HepG2 (cell line): ENCODE measurements around the gene ARCN1. TPM values are rescaled to one million over a fixed set of nuclear protein-coding genes. Genes with fewer than 3 reads are reported as not detected.

Experiments
- ATAC-seq: fragments of 200-7000 bp; cut with Tn5 transposase; 3 replicates; pipeline ENCODE4 v1.9.1; 2020; ENCODE audit warnings: mild to moderate bottlenecking, moderate library complexity
- BruUV-seq: library from RNA; stranded (reverse); fragments of 400-500 nt; replicated peaks from 2 replicates; lab custom pipeline; 2021; lab: Mats Ljungman, UMichigan
- CTCF ChIA-PET: fragments of 300-600 bp; formaldehyde crosslinking; extraction: SDS; loops from one replicate; lab custom pipeline; 2021; ENCODE audit warnings: low total read pairs, inconsistent platforms, low intra/inter-chr PET ratio; lab: Yijun Ruan, JAX
- POLR2A ChIA-PET: fragments of 350-600 bp; sonication (Branson Sonifier 250); formaldehyde crosslinking; loops from one replicate; lab custom pipeline; 2020; ENCODE audit warnings: antibody characterized with exemption, inconsistent platforms; lab: Yijun Ruan, JAX
- DNase-seq: peaks from one replicate; pipeline ENCODE4 v3.0.0-alpha.2; 2015; ENCODE audit warnings: low spot score
- FAIRE-seq: peaks from 3 replicates; lab custom pipeline; 2011; peaks lifted over from hg19 to GRCh38; lab: Jason Lieb, UNC
- H2AFZ ChIP-seq: one replicate; pipeline ENCODE4 v1.6.1; 2011; ENCODE audit warnings: low read length, inconsistent platforms
- H3K27ac ChIP-seq: fragments of 300-600 bp; 3 replicates; pipeline ENCODE4 v1.8.0; 2011; ENCODE audit warnings: mixed run types, mild to moderate bottlenecking, mixed read lengths, low read length, inconsistent platforms; ENCODE audit not compliant: insufficient read depth; ENCODE audit errors: extremely low read length
- H3K27me3 ChIP-seq, 2 experiments: fragments of 200-600 bp in 1 of 2; 2 replicates in 1 of 2; 3 replicates in 1 of 2; pipeline versions ENCODE4 v1.6.0 to v1.8.0; 2011; ENCODE audit warnings: low read length in 2 of 2, mild to moderate bottlenecking in 2 of 2, moderate library complexity in 2 of 2, inconsistent platforms in 1 of 2; ENCODE audit not compliant: insufficient read depth in 2 of 2, control insufficient read depth in 1 of 2
- H3K36me3 ChIP-seq, 2 experiments: fragments of 200-600 bp in 1 of 2; replicated peaks in 1 of 2; 2 replicates in 1 of 2; 3 replicates in 1 of 2; pipeline versions ENCODE4 v1.5.1 to v1.8.0; 2011; ENCODE audit warnings: low read length in 2 of 2, inconsistent platforms in 1 of 2; ENCODE audit not compliant: insufficient read depth in 2 of 2, control insufficient read depth in 1 of 2
- H3K4me1 ChIP-seq: 2 replicates; pipeline ENCODE4 v1.5.1; 2012; ENCODE audit warnings: low read length, inconsistent platforms; ENCODE audit not compliant: insufficient read depth
- H3K4me2 ChIP-seq: 2 replicates; pipeline ENCODE4 v1.6.0; 2011; ENCODE audit warnings: low read depth, low read length, inconsistent platforms
- H3K4me3 ChIP-seq, 3 experiments: fragments of 200-600 bp in 1 of 3; sonication (generic), shearing (Covaris generic) in 1 of 3; replicated peaks in 1 of 3; 2 replicates each; pipeline ENCODE4 v1.5.1; 2011 to 2016; ENCODE audit warnings: low read length in 3 of 3, inconsistent platforms in 2 of 3, low read depth in 2 of 3, mild to moderate bottlenecking in 2 of 3, control low read depth in 1 of 3, mixed read lengths in 1 of 3; ENCODE audit not compliant: insufficient read depth in 1 of 3
- H3K79me2 ChIP-seq: one replicate; pipeline ENCODE4 v1.6.1; 2011; ENCODE audit warnings: low read length, inconsistent platforms; ENCODE audit not compliant: insufficient read depth
- H3K9ac ChIP-seq: 2 replicates; pipeline ENCODE4 v1.6.0; 2011; ENCODE audit warnings: mild to moderate bottlenecking, low read depth, low read length, inconsistent platforms; ENCODE audit not compliant: insufficient read depth
- H3K9me3 ChIP-seq: 2 replicates; pipeline ENCODE4 v1.5.1; 2012; ENCODE audit warnings: mild to moderate bottlenecking, low read length
- H4K20me1 ChIP-seq: 2 replicates; pipeline ENCODE4 v1.6.0; 2011; ENCODE audit warnings: inconsistent platforms, mild to moderate bottlenecking, low read length, moderate library complexity; ENCODE audit not compliant: insufficient read depth
- ATRX ChIP-seq: sonication (generic); formaldehyde crosslinking; IDR thresholded peaks from 2 replicates; pipeline ENCODE4 v1.4.0; 2020; ENCODE audit warnings: missing genetic modification reagents, borderline replicate concordance
- HCFC1 ChIP-seq: fragments of 150-350 bp; IDR thresholded peaks from 2 replicates; pipeline ENCODE4 v1.6.1; 2014; ENCODE audit warnings: low read depth, low read length
- JUN ChIP-seq: sonication (generic); formaldehyde crosslinking; IDR thresholded peaks from 2 replicates; pipeline ENCODE4 v1.4.0; 2020; ENCODE audit warnings: mild to moderate bottlenecking, missing genetic modification reagents
- KDM1A ChIP-seq: IDR thresholded peaks from 2 replicates; pipeline ENCODE4 v1.6.1; 2016; ENCODE audit warnings: missing compliant biosample characterization
- MEIS1 ChIP-seq: sonication (generic); formaldehyde crosslinking; IDR thresholded peaks from 2 replicates; pipeline ENCODE4 v1.9.0; 2021; ENCODE audit warnings: mild to moderate bottlenecking, missing genetic modification reagents, moderate library complexity, borderline replicate concordance
- NCOA2 ChIP-seq: sonication (generic); formaldehyde crosslinking; IDR thresholded peaks from 2 replicates; pipeline ENCODE4 v1.8.0; 2022; ENCODE audit warnings: inconsistent platforms
- PATZ1 ChIP-seq: sonication (generic); formaldehyde crosslinking; IDR thresholded peaks from 2 replicates; pipeline ENCODE4 v1.4.0; 2020; ENCODE audit warnings: missing genetic modification reagents
- RFXAP ChIP-seq: sonication (generic); formaldehyde crosslinking; IDR thresholded peaks from 2 replicates; pipeline ENCODE4 v1.4.0; 2020; ENCODE audit warnings: missing genetic modification reagents, borderline replicate concordance
- YEATS4 ChIP-seq: sonication (generic); formaldehyde crosslinking; IDR thresholded peaks from 2 replicates; pipeline ENCODE4 v1.4.0; 2020; ENCODE audit warnings: missing genetic modification reagents, borderline replicate concordance
- ZBTB1 ChIP-seq: sonication (generic); formaldehyde crosslinking; IDR thresholded peaks from 2 replicates; pipeline ENCODE4 v1.4.0; 2020; ENCODE audit warnings: missing genetic modification reagents, borderline replicate concordance
- ZNF234 ChIP-seq: sonication (generic); formaldehyde crosslinking; conservative IDR thresholded peaks from 2 replicates; pipeline ENCODE4 v1.5.1; 2020; ENCODE audit warnings: mild to moderate bottlenecking, missing genetic modification reagents
- ZNF33B ChIP-seq: sonication (generic); formaldehyde crosslinking; IDR thresholded peaks from 2 replicates; pipeline ENCODE4 v1.5.1; 2020; ENCODE audit warnings: mild to moderate bottlenecking, missing genetic modification reagents
- ZNF572 ChIP-seq: sonication (generic); formaldehyde crosslinking; IDR thresholded peaks from 2 replicates; pipeline ENCODE4 v1.5.1; 2020; ENCODE audit warnings: mild to moderate bottlenecking, missing genetic modification reagents
- ZNF577 ChIP-seq: sonication (generic); formaldehyde crosslinking; IDR thresholded peaks from 2 replicates; pipeline ENCODE4 v1.4.0; 2020; ENCODE audit warnings: mild to moderate bottlenecking, low read depth, missing genetic modification reagents, borderline replicate concordance
- ZNF629 ChIP-seq: sonication (generic); formaldehyde crosslinking; conservative IDR thresholded peaks from 2 replicates; pipeline ENCODE4 v1.5.0; 2020; ENCODE audit warnings: missing genetic modification reagents
- WGBS: methylation state at CpG from one replicate; pipeline ENCODE4 v1.1.6; 2017; ENCODE audit warnings: low lambda C conversion rate; 5-methylcytosine and 5-hydroxymethylcytosine counted together
- in situ Hi-C: cut with HindIII; loops from 2 replicates; pipeline ENCODE4 v1.10.0; 2017; ENCODE audit warnings: low pct_unique_long_range_greater_than_20kb; ENCODE audit not compliant: extremely low pct_ligation_motif_present
- intact Hi-C: fragments of 100-400 bp; cut with micrococcal nuclease; formaldehyde crosslinking; loops from one replicate; pipeline ENCODE4 v1.10.0; 2022; ENCODE audit not compliant: unreplicated experiment
- polyA plus RNA-seq, 8 experiments: library from polyadenylated mRNA; depleted of rRNA in 3 of 8; stranded (reverse) in 7 of 8; unstranded in 1 of 8; fragments of >200 nt; fragmentation: Illumina TruSeq in 4 of 8; extraction: Trizol in 4 of 8; gene quantifications; 2 replicates each; pipeline versions ENCODE4 v1.2.1 to v1.2.3, GENCODE V29; 2011 to 2016; ENCODE audit warnings: low read depth in 4 of 8, missing spikeins in 1 of 8, mixed read lengths in 1 of 8; ENCODE audit not compliant: insufficient read depth in 1 of 8
- total RNA-seq, 5 experiments: library from RNA; depleted of rRNA; stranded (reverse); fragments of >200 nt; fragmentation: Illumina TruSeq; extraction: Trizol; gene quantifications; 2 replicates each; pipeline ENCODE4 v1.2.3, GENCODE V29; 2016; ENCODE audit warnings: low read depth in 1 of 5
- TF ChIP-seq, protein P1 (sequence below): sonication (generic); formaldehyde crosslinking; conservative IDR thresholded peaks from 2 replicates; pipeline ENCODE4 v1.4.0; 2020; ENCODE audit warnings: missing genetic modification reagents
- TF ChIP-seq, protein P2 (sequence below): sonication (generic); formaldehyde crosslinking; IDR thresholded peaks from 2 replicates; pipeline ENCODE4 v1.5.1; 2020; ENCODE audit warnings: missing genetic modification reagents, mild to moderate bottlenecking, borderline replicate concordance
- TF ChIP-seq, protein P3 (sequence below): sonication (generic); formaldehyde crosslinking; IDR thresholded peaks from 2 replicates; pipeline ENCODE4 v1.8.1; 2023; ENCODE audit warnings: mild to moderate bottlenecking, inconsistent platforms, moderate library complexity, missing genetic modification reagents, borderline replicate concordance

Gene ARCN1
- total and polyA plus RNA-seq, 2 of the 13 experiments (the other 11 are each of a cell fraction or from before 2014, with no cell fraction given) = 148 to 200 TPM

DNA sequence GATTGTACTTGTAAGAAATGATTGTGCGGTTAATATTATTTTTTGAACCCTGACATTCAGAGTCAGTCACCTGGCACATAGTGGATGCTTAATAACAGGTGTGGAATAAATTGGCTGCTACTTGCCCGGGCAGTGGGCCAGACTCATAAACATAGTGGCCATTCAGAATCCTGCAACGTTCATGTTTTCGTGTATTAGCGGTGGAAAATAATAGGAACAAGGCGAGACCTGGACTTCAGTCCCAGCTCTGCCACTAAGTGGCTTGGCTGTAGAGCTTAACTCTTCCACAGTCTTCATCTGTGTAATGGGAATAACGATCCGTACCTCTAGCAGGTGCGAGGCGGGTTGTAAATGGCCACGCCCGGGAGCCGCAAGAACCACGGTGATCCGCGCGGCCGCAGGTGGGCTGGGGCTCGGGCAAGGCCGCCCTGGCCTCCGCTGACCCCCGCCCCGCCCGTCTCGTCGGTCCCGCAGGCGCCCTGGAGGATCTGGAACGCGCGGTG lies 42.0 kb upstream of the ARCN1 start:
- intact Hi-C loops = no loop called here
- Histone ChIP-seq H3K9me3 (no peaks in the 10 kb centered on the region), H3K27ac (peak overlapping the region; percentile 64), H3K4me1 (peaks cover 66% of the 10 kb centered on the region), H3K79me2 (no peaks in the 10 kb centered on the region), H2AFZ (peak overlapping the region; percentile 76), H3K27me3 (no peaks in the 10 kb centered on the region; a peak in 1 of 5 replicates), H3K36me3 (no peaks in the 10 kb centered on the region), H4K20me1 (no peaks in the 10 kb centered on the region), H3K4me3 (peak overlapping the region; percentile 70 to 97 (median 73)), H3K4me2 (peak overlapping the region; percentile 94), H3K9ac (peak overlapping the region; percentile 79)
- WGBS = 16% methylated on average over 7 of the region's 31 CpGs
- ATAC-seq (no peak; the same call in 2 of the 3 replicates), FAIRE-seq (no peak), DNase-seq (no peak)
- ChIA-PET CTCF (no interaction called here), POLR2A (interaction anchor here (1.7 to 1.9 kb wide), 2 partner anchors 42 to 95 kb away, joined by 7 to 8 read pairs; partner anchors contain the start of genes ARCN1 and KMT2A)
- in situ Hi-C loops = loop anchor here (5.0 kb wide), 1 partner anchor 37 kb away; the partner anchor contains the start of gene IFT46
- BruUV-seq = no TSS peak
- TF ChIP-seq ZNF234 (CRISPR knock-in tag) (no peak), JUN (no peak), ZNF572 (CRISPR knock-in tag) (no peak), PATZ1 (no peak; the same call in 1 of the 2 replicates), NCOA2 (CRISPR knock-in tag) (no peak), ZNF33B (no peak), YEATS4 (CRISPR knock-in tag) (no peak), MEIS1 (CRISPR knock-in tag) (0 out of 2 replicates have a peak, but pooled peaks have one; percentile 4), HCFC1 (no peak), ZNF629 (CRISPR knock-in tag) (peak; percentile 92), ZBTB1 (CRISPR knock-in tag) (no peak), ZNF577 (no peak), ATRX (CRISPR knock-in tag) (no peak), KDM1A (peak; percentile 20; the same call in 1 of the 2 replicates), RFXAP (no peak)
- TF ChIP-seq, protein P1, sequence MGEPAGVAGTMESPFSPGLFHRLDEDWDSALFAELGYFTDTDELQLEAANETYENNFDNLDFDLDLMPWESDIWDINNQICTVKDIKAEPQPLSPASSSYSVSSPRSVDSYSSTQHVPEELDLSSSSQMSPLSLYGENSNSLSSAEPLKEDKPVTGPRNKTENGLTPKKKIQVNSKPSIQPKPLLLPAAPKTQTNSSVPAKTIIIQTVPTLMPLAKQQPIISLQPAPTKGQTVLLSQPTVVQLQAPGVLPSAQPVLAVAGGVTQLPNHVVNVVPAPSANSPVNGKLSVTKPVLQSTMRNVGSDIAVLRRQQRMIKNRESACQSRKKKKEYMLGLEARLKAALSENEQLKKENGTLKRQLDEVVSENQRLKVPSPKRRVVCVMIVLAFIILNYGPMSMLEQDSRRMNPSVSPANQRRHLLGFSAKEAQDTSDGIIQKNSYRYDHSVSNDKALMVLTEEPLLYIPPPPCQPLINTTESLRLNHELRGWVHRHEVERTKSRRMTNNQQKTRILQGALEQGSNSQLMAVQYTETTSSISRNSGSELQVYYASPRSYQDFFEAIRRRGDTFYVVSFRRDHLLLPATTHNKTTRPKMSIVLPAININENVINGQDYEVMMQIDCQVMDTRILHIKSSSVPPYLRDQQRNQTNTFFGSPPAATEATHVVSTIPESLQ = no peak
- TF ChIP-seq, protein P2, sequence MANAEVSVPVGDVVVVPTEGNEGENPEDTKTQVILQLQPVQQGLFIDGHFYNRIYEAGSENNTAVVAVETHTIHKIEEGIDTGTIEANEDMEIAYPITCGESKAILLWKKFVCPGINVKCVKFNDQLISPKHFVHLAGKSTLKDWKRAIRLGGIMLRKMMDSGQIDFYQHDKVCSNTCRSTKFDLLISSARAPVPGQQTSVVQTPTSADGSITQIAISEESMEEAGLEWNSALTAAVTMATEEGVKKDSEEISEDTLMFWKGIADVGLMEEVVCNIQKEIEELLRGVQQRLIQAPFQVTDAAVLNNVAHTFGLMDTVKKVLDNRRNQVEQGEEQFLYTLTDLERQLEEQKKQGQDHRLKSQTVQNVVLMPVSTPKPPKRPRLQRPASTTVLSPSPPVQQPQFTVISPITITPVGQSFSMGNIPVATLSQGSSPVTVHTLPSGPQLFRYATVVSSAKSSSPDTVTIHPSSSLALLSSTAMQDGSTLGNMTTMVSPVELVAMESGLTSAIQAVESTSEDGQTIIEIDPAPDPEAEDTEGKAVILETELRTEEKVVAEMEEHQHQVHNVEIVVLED (CRISPR knock-in tag) = no peak
- TF ChIP-seq, protein P3, sequence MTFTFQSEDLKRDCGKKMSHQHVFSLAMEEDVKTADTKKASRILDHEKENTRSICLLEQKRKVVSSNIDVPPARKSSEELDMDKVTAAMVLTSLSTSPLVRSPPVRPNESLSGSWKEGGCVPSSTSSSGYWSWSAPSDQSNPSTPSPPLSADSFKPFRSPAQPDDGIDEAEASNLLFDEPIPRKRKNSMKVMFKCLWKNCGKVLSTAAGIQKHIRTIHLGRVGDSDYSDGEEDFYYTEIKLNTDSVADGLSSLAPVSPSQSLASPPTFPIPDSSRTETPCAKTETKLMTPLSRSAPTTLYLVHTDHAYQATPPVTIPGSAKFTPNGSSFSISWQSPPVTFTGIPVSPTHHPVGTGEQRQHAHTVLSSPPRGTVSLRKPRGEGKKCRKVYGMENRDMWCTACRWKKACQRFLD (CRISPR knock-in tag) = no peak
